D721Med (cell line): Measurements from ENCODE around the gene MNS1.

Experiments used
- DNase-seq: peaks from one replicate; pipeline ENCODE4 v3.0.0; 2011; ENCODE audit warnings: low spot score; ENCODE audit not compliant: insufficient read length
- FAIRE-seq: peaks from 2 replicates; lab custom pipeline; 2011; peaks lifted over from hg19 to GRCh38; lab: Jason Lieb, UNC
- CTCF ChIP-seq: IDR thresholded peaks from 2 replicates; pipeline ENCODE4 v1.5.1; 2012; ENCODE audit warnings: mild to moderate bottlenecking, control low read depth; ENCODE audit not compliant: insufficient read depth; ENCODE audit errors: missing control alignments

The MNS1 gene

GRCh38 chr15:56471440-56472069 lies 6.6 kb upstream of the MNS1 start:
- DNase-seq (no peak), FAIRE-seq (no peak)
- TF ChIP-seq CTCF: no peak

GRCh38 chr15:56469483-56469882 lies 4.5 kb upstream of the MNS1 start:
- no peak for TF ChIP-seq CTCF

GRCh38 chr15:56468401-56468800 lies 3.5 kb upstream of the MNS1 start:
- TF ChIP-seq CTCF: no peak
- FAIRE-seq (no peak), DNase-seq (no peak)

More at GRCh38 chr15:56469483-56469882, 4.5 kb upstream of the MNS1 start:
- FAIRE-seq: no peak
- no peak for DNase-seq

GRCh38 chr15:56467616-56468015 lies 2.7 kb upstream of the MNS1 start:
- DNase-seq (no peak), FAIRE-seq (no peak)
- TF ChIP-seq CTCF: no peak

GRCh38 chr15:56460947-56461346 lies 4.0 kb downstream of the MNS1 start:
- no peak for TF ChIP-seq CTCF
- no peak for DNase-seq
- no peak for FAIRE-seq

- TF ChIP-seq CTCF: no peak
- DNase-seq: no peak
- no peak for FAIRE-seq
These were observed 4.9 kb downstream of the MNS1 start for GRCh38 chr15:56460071-56460470.

- FAIRE-seq (no peak), DNase-seq (no peak)
- TF ChIP-seq CTCF: no peak
These were observed 5.8 kb downstream of the MNS1 start for GRCh38 chr15:56459096-56459495.
